Measurements from ENCODE around the gene PSMB9. TPM values are rescaled to one million over a fixed set of nuclear protein-coding genes. Genes with fewer than 3 reads are reported as not detected.

PSMB9 gene
- total and polyA plus RNA-seq, 9 of the 15 experiments (the other 6 are each of a cell fraction or from before 2014, with no cell fraction given): 1.1 to 3.7 (median 2.4) TPM

DNA sequence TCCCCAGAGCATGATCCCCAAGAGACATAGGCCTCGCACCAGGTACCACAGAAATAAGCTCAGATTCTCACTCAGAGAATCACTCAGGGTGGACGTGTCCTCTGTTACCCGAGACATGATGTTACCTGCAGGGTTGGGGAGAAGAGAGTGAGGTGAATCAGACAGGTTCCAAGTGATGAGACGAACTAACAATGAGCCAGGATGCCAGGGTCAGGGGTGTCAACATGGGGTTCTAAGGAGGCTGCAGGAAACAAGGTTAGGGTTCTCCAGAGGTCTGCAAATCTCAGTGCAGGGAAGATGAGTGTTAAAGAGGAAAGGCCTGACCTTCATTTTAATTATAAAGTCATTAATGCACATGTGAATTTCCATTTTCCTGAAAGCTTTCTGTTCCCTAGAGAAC, 3.0 kb upstream of the PSMB9 start:
- 19% methylated on average over 4 of the region's 4 CpGs for WGBS (ENCODE audit: insufficient coverage, low coverage, missing lambda C conversion rate)
- ChIA-PET CTCF (ENCODE audit: low intra/inter-chr PET ratio) (no interaction called here), POLR2A (interaction anchor here (0.8 to 1.7 kb wide), 2 partner anchors 121 to 133 kb away, joined by 3 to 5 read pairs; no protein-coding TSS in a partner anchor)
- peaks cover 3% of the 10 kb centered on the region for H3K9me1 ChIP-seq (ENCODE audit: control insufficient read depth, insufficient read depth, low read length)
- no peak overlapping the region for H3K4me3 ChIP-seq
- H3K4me1 ChIP-seq (replicated peaks in 1 of 2; ENCODE audit: control insufficient read depth in 2 of 2, insufficient read depth in 2 of 2, low read length in 2 of 2): peaks cover 12 to 19% of the 10 kb centered on the region in 2 experiments; a peak in 3 of 5 replicates
- intact Hi-C loops (cut with micrococcal nuclease) (no loop called here), in situ Hi-C loops (cut with MboI) (no loop called here)
- FAIRE-seq (no peak), DNase-seq (ENCODE audit: extremely low read depth in 1 of 4, low spot score in 3 of 4) (no peak), ATAC-seq (no peak)
- no peaks in the 10 kb centered on the region for H3K79me2 ChIP-seq (ENCODE audit: control insufficient read depth, insufficient read depth, low read length)
- H3K9me3 ChIP-seq (replicated peaks; ENCODE audit: control insufficient read depth, insufficient read depth, low read depth, low read length): no peaks in the 10 kb centered on the region
- no peak overlapping the region for H2AFZ ChIP-seq (ENCODE audit: low read depth, low read length)
- no peak overlapping the region for H3K4me2 ChIP-seq (ENCODE audit: insufficient read depth, low read length)
- no peak overlapping the region for H3K9ac ChIP-seq (ENCODE audit: insufficient read depth in 1 of 2, low read depth in 2 of 2, low read length in 2 of 2)
- TF ChIP-seq YBX1 (IDR thresholded peaks at IDR 0.05) (no peak), TBP (optimal IDR thresholded peaks at IDR 0.05; ENCODE audit: low read depth, low read length) (no peak), ZFP91 (CRISPR knock-in tag; IDR thresholded peaks at IDR 0.05) (no peak), NBN (IDR thresholded peaks at IDR 0.05; ENCODE audit: low read depth) (no peak), FIP1L1 (IDR thresholded peaks at IDR 0.05; ENCODE audit: low read depth, low read length, poor library complexity, severe bottlenecking) (no peak), NR2C1 (IDR thresholded peaks at IDR 0.05) (no peak), NR2C1 (tag; IDR thresholded peaks at IDR 0.05) (no peak), KLF6 (CRISPR knock-in tag; IDR thresholded peaks at IDR 0.05; ENCODE audit: borderline replicate concordance) (no peak), RNF2 (IDR thresholded peaks at IDR 0.05) (no peak)
- BruUV-seq (replicated peaks): no TSS peak
- H3K27me3 ChIP-seq (ENCODE audit: control insufficient read depth in 2 of 2, insufficient read depth in 2 of 2, low read length in 2 of 2): peaks cover 18 to 60% of the 10 kb centered on the region in 2 experiments
- no peaks in the 10 kb centered on the region for H3K36me3 ChIP-seq (ENCODE audit: control insufficient read depth, insufficient read depth, low read length)
- H3K27ac ChIP-seq (ENCODE audit: extremely low read depth, low read depth, low read length): no peak overlapping the region
- H4K20me1 ChIP-seq (replicated peaks; ENCODE audit: control insufficient read depth, insufficient read depth, low read length): no peaks in the 10 kb centered on the region; the same call in 1 of the 2 replicates

Data from K562 (cell line).